HG03469 (cell line): ENCODE data around the gene DIS3L2.
"Not testable (repeated sequence)": the region's sequence is repeated elsewhere in the genome, so short reads cannot be mapped to it uniquely, and the experiment has no call there.

ENCODE experiments used
- ATAC-seq: cut with Tn5 transposase; IDR thresholded peaks from one replicate; pipeline ENCODE4 v1.9.1; 2021; ENCODE audit warnings: mild to moderate bottlenecking, moderate library complexity, moderate number of reproducible peaks; ENCODE audit not compliant: unreplicated experiment

The DIS3L2 gene

GRCh38 chr2:232147440-232148077, 186.0 kb downstream of the DIS3L2 start:
- no peak for ATAC-seq

DNA sequence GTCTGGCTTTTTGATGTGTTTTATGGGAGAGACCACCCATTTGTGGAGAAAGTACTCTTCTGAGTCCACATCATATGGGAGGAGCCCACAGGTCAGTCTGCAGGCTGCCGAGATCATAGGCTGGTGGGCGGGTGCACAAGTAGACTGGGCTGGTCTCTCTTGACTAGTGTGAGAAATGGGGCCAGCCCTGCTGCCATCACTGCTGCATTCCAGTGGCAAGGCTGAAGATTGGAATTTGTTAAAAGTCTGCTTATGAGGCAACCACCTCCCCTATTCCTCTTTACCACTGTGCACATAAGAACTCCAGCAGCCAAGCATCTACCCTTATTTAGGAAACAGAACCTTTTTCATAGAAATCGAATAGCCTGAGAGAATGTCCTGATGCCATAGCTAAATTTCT, 200.7 kb downstream of the DIS3L2 start:
- ATAC-seq, result no peak

DNA sequence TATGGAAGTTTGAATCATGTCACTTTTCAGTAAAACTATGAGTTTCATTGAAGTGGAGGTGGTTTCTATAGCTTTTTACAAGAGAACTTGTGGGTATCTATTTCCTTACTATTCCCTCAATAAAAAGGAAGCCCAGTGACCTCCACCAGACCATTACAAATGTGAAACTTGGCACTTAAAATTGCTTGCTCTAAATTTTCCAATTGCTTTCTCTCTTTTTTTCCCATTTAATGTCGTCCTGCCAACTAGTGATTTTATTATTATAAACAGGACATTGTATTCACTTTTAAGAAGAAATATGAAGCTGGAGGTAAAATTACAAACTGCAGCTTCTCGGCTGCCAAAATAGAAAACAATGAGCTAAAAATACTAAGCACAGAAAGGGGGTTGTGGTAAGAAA, 208.9 kb downstream of the DIS3L2 start:
- ATAC-seq, result no peak

GRCh38 chr2:232174662-232175061, 213.1 kb downstream of the DIS3L2 start:
- ATAC-seq, result no peak

GRCh38 chr2:232176587-232176986, 215.1 kb downstream of the DIS3L2 start:
- not testable (repeated sequence) for ATAC-seq

- no peak for ATAC-seq
Measured at GRCh38 chr2:232183279-232183678, 221.8 kb downstream of the DIS3L2 start.

- ATAC-seq, result no peak
Measured at GRCh38 chr2:232184346-232184745, 222.8 kb downstream of the DIS3L2 start.

DNA sequence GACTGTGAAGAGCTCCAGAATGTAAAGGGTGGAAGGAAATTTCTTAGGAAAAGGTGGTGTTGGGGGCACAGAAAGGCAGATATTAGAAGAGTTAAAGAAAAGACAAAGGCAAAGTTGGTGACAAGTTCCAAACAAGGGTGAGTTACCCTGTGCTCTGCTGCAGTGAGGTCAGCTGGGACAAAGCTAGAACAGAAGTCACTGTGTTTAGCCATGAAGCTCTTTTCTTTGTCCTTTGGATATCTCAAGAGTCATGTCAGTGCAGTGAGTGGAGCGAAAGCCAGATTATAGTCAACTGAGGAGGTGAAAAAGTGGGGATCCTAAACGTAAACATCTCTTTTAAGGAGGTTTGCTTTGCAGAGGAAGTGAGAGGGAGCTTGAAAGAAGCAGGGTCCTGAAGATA, 229.3 kb downstream of the DIS3L2 start:
- ATAC-seq, result no peak

- no peak for ATAC-seq
Measured at GRCh38 chr2:232195487-232195886, 234.0 kb downstream of the DIS3L2 start.

DNA sequence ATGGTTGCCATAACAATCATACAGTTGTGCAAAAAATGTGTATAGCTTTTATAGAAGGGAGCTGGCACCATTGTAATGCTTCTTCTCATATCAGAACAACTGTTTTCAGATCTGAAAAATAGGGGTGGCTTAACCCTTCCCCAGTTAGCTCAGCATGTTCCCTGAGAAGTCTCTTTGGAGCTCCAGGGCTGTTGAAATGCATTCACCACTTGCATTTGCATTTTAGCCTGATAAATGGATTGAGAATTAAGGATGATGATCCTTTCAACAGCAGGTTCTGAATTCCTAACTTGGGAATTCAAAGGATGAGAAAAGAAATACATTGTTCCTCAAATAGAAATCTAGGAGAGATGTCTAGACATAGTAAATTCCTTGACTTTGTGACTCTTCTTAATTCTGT, 235.3 kb downstream of the DIS3L2 start:
- no peak for ATAC-seq

GRCh38 chr2:232200195-232200594, 238.7 kb downstream of the DIS3L2 start:
- no peak for ATAC-seq

DNA sequence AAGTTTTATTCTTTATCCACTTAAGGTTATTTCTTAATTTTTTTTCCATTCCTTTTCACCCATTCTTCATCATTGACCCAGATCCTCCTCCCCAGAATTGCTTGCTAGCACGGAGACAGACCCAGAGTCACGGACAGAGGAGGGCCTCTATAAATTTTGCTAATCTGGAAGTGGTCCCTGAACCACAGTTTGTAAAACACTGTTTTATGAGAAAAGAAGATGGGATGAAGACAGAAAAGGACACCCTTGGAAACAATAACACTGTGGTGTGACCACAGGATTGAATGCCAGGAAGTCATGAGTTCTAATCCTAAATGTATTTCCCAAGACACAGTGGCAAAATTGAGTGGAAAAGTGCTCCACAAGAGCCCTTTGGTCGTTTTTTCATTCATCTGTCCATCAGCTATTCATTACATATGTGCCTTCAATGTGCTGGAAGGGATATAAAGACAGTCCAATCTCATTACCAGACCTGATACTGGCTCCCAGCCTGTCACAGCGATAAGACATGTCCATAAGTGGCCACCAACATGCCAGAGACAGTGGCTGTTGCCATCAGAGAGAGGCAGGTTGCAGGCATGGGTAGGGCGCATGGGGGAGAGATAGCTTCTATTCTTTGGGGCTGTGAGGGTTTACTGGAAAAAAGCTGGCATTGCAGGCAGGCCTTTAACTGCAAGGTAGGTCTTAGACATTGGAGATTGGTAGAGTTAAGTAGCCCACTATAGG, 241.8 kb downstream of the DIS3L2 start:
- no peak for ATAC-seq

DNA sequence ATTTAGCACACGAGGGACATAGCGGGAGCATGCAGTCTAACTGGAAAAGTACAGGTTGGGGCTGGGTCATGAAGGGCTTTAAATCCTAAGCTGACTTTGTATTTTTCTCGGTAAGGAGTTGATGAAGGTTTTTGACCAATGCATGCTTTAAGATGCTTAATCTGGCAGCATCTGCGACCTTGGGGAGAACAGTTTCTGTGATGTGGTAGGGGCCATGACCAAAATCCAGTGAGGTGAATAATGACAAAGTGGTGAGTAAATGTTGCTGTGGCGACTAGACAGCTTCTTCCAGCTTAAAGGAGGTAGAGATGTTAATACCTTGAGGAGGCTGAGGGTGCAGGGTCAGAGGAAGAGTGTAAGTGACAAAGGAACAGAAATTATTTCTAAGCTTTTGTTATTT, 242.4 kb downstream of the DIS3L2 start:
- no peak for ATAC-seq

- ATAC-seq, result no peak
Measured at GRCh38 chr2:232204457-232204931, 243.0 kb downstream of the DIS3L2 start.

GRCh38 chr2:232207174-232207573, 245.7 kb downstream of the DIS3L2 start:
- ATAC-seq, result no peak

GRCh38 chr2:232210306-232210705, 248.8 kb downstream of the DIS3L2 start:
- ATAC-seq, result no peak

- no peak for ATAC-seq
Measured at GRCh38 chr2:232211743-232212686, 250.5 kb downstream of the DIS3L2 start.

DNA sequence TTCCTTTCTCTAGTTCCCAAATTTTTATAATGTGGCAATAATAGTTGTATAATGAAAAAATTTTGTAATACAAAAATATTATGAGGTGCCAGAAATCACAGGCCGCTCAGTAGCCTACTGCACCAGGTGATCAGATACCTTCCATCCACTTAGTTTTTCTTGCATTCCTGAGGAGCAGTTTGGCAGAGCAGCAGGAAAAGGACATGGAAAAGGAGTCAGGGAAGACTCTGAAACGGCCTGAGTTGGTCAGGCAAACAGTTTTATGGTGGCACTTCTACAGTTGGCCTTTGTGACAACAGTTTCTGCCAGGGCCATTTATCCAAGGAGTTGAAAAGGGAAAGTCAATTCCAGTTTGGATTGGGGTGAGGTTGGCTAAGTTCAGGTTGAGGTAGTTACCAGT, 251.7 kb downstream of the DIS3L2 start:
- ATAC-seq, result no peak

GRCh38 chr2:232214053-232214452, 252.5 kb downstream of the DIS3L2 start:
- no peak for ATAC-seq

DNA sequence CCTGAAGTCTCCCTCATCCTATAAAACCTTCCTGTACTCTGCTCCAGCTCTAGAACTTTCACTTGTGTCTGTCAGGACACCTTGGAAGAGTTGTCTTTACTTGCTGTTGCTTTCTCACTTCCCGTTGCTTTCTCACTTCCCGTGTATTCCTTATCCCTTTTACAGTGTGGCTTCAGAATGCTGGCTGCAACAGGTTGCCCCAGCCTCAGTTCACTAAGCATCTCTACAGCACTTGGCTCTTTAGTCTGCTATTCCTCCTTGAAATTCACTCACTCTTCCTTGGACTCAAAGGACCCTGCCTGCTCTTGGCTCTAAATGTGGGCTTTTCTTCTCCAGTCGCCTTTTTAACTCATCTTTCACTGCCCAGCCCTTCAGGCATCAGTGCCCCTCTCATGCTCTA, 254.5 kb downstream of the DIS3L2 start:
- ATAC-seq, result no peak

DNA sequence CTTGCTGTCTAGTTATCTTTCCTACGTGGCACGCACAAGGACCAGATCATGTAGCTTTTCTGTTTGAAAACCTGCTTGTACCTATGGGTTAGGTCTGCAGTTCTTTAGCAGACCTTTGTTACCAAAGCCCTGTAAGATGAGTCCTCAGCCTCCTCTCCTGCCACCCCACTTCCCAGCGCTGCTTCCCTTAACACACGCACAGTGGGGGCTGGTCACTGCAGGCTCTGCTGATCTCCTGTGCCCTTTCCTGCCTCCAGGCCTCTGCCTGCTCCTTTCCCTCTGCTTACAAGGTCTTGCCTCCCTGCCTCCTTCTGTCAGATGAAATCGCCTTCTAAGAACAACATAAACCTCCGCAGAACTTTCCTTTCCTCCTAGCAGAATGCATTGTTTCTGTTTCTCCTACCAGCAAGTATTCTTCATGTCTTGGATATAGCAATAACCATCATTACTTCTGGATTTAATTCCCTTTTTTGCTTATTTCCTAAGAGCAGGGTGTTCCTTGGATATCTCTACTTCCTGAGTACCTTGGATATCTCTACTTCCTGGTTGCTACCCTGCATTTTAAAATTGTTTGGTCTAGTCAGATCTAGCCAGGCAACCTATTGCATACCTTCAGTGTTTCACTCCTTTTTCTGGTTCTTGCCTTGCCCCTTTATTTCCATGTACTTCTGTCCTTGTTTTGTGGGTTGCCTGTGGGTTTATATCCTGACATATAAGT, 257.4 kb downstream of the DIS3L2 start:
- ATAC-seq, result no peak
